HepG2 (cell line): ENCODE results near the gene C1orf116. TPM values are rescaled to one million over a fixed set of nuclear protein-coding genes. Genes with fewer than 3 reads are reported as not detected.

Experiments
- BRD4 ChIP-seq: sonication (generic); formaldehyde crosslinking; IDR thresholded peaks from 2 replicates; pipeline ENCODE4 v1.4.0; 2020; ENCODE audit warnings: missing genetic modification reagents
- CBX1 ChIP-seq: IDR thresholded peaks from one replicate; pipeline ENCODE4 v1.6.1; 2016; ENCODE audit warnings: antibody characterized with exemption, low read depth
- DBP ChIP-seq: sonication (generic); formaldehyde crosslinking; IDR thresholded peaks from 2 replicates; pipeline ENCODE4 v1.4.0; 2020; ENCODE audit warnings: missing genetic modification reagents; ENCODE audit errors: not compliant biosample characterization
- ELF1 ChIP-seq: sonication (generic); formaldehyde crosslinking; IDR thresholded peaks from 2 replicates; pipeline ENCODE4 v1.4.0; 2020; ENCODE audit warnings: missing genetic modification reagents
- FOXO1 ChIP-seq: sonication (generic); formaldehyde crosslinking; IDR thresholded peaks from 2 replicates; pipeline ENCODE4 v1.4.0; 2020; ENCODE audit warnings: missing genetic modification reagents
- HOXA9 ChIP-seq: sonication (generic); formaldehyde crosslinking; IDR thresholded peaks from 2 replicates; pipeline ENCODE4 v1.8.1; 2022; ENCODE audit warnings: missing genetic modification reagents, mild to moderate bottlenecking, moderate library complexity, borderline replicate concordance
- IKZF1 ChIP-seq: fragments of 450-650 bp; IDR thresholded peaks from 2 replicates; pipeline ENCODE4 v1.7.1; 2016
- KDM5A ChIP-seq: fragments of 200-600 bp; sonication (generic); IDR thresholded peaks from 2 replicates; pipeline ENCODE4 v1.7.0; 2018; ENCODE audit warnings: antibody characterized with exemption, mild to moderate bottlenecking, low read length, borderline replicate concordance
- KDM5B ChIP-seq: sonication (generic); formaldehyde crosslinking; IDR thresholded peaks from 2 replicates; pipeline ENCODE4 v1.4.0; 2020; ENCODE audit warnings: missing genetic modification reagents, mild to moderate bottlenecking, borderline replicate concordance
- PBX3 ChIP-seq: sonication (generic); formaldehyde crosslinking; IDR thresholded peaks from 2 replicates; pipeline ENCODE4 v1.8.1; 2023; ENCODE audit warnings: missing genetic modification reagents, inconsistent platforms, borderline replicate concordance
- PRMT3 ChIP-seq: sonication (generic); formaldehyde crosslinking; IDR thresholded peaks from 2 replicates; pipeline ENCODE4 v1.8.1; 2022; ENCODE audit warnings: low read depth, mild to moderate bottlenecking, moderate library complexity, missing genetic modification reagents, borderline replicate concordance
- RAD21 ChIP-seq: fragments of 450-650 bp; formaldehyde crosslinking; IDR thresholded peaks from 2 replicates; pipeline ENCODE4 v1.5.0; 2020; ENCODE audit warnings: mild to moderate bottlenecking
- TSC22D2 ChIP-seq: sonication (generic); formaldehyde crosslinking; IDR thresholded peaks from 2 replicates; pipeline ENCODE4 v1.5.1; 2020; ENCODE audit warnings: missing genetic modification reagents, mild to moderate bottlenecking, borderline replicate concordance
- ZFP36L2 ChIP-seq: sonication (generic); formaldehyde crosslinking; IDR thresholded peaks from 2 replicates; pipeline ENCODE4 v1.4.0; 2020; ENCODE audit warnings: missing genetic modification reagents
- ZNF337 ChIP-seq: sonication (generic); formaldehyde crosslinking; IDR thresholded peaks from 2 replicates; pipeline ENCODE4 v1.5.1; 2020; ENCODE audit warnings: missing genetic modification reagents, low read depth, mild to moderate bottlenecking, borderline replicate concordance
- ZNF616 ChIP-seq: sonication (generic); formaldehyde crosslinking; IDR thresholded peaks from 2 replicates; pipeline ENCODE4 v1.5.0; 2020; ENCODE audit warnings: low read depth, mild to moderate bottlenecking, missing genetic modification reagents
- ZNF652 ChIP-seq: IDR thresholded peaks from 2 replicates; pipeline ENCODE4 v1.6.1; 2016; ENCODE audit warnings: low read depth, borderline replicate concordance
- ZNF746 ChIP-seq: sonication (generic); formaldehyde crosslinking; IDR thresholded peaks from 2 replicates; pipeline ENCODE4 v1.8.0; 2022; ENCODE audit warnings: mild to moderate bottlenecking, missing genetic modification reagents
- ZNF780A ChIP-seq: sonication (generic); formaldehyde crosslinking; IDR thresholded peaks from 2 replicates; pipeline ENCODE4 v1.8.0; 2022; ENCODE audit warnings: mild to moderate bottlenecking, missing genetic modification reagents, moderate library complexity
- ZSCAN29 ChIP-seq: sonication (generic); formaldehyde crosslinking; conservative IDR thresholded peaks from 2 replicates; pipeline ENCODE4 v1.4.0; 2020; ENCODE audit warnings: mild to moderate bottlenecking, missing genetic modification reagents
- polyA plus RNA-seq, 8 experiments: library from polyadenylated mRNA; depleted of rRNA in 3 of 8; stranded (reverse) in 7 of 8; unstranded in 1 of 8; fragments of >200 nt; fragmentation: Illumina TruSeq in 4 of 8; extraction: Trizol in 4 of 8; gene quantifications; 2 replicates each; pipeline versions ENCODE4 v1.2.1 to v1.2.3, GENCODE V29; 2011 to 2016; ENCODE audit warnings: low read depth in 4 of 8, missing spikeins in 1 of 8, mixed read lengths in 1 of 8; ENCODE audit not compliant: insufficient read depth in 1 of 8
- total RNA-seq, 5 experiments: library from RNA; depleted of rRNA; stranded (reverse); fragments of >200 nt; fragmentation: Illumina TruSeq; extraction: Trizol; gene quantifications; 2 replicates each; pipeline ENCODE4 v1.2.3, GENCODE V29; 2016; ENCODE audit warnings: low read depth in 1 of 5
- TF ChIP-seq, protein P1 (sequence below): sonication (generic); formaldehyde crosslinking; IDR thresholded peaks from 2 replicates; pipeline ENCODE4 v1.8.0; 2022; ENCODE audit warnings: mild to moderate bottlenecking, missing genetic modification reagents; ENCODE audit not compliant: insufficient replicate concordance
- TF ChIP-seq, protein P2 (sequence below): sonication (generic); formaldehyde crosslinking; IDR thresholded peaks from 2 replicates; pipeline ENCODE4 v1.4.0; 2020; ENCODE audit warnings: mild to moderate bottlenecking, missing genetic modification reagents

Gene C1orf116
- total and polyA plus RNA-seq, 2 of the 13 experiments (the other 11 are each of a cell fraction or from before 2014, with no cell fraction given) = 0.51 to 0.95 TPM

- TF ChIP-seq KDM5B (no peak), ZNF337 (CRISPR knock-in tag) (no peak), IKZF1 (no peak), FOXO1 (CRISPR knock-in tag) (peak; percentile 18; the same call in 1 of the 2 replicates), DBP (CRISPR knock-in tag) (no peak), ZNF780A (CRISPR knock-in tag) (no peak), PRMT3 (CRISPR knock-in tag) (no peak), ZSCAN29 (CRISPR knock-in tag) (no peak), ELF1 (peak; percentile 57; the same call in 1 of the 2 replicates), PBX3 (no peak), RAD21 (CRISPR knock-in tag) (no peak), HOXA9 (CRISPR knock-in tag) (no peak), ZFP36L2 (CRISPR knock-in tag) (no peak), ZNF652 (no peak), ZNF616 (CRISPR knock-in tag) (no peak), ZNF746 (CRISPR knock-in tag) (no peak), TSC22D2 (CRISPR knock-in tag) (no peak), CBX1 (no peak), BRD4 (CRISPR knock-in tag) (peak; percentile 8; the same call in 1 of the 2 replicates), KDM5A (no peak)
- TF ChIP-seq, protein P1, sequence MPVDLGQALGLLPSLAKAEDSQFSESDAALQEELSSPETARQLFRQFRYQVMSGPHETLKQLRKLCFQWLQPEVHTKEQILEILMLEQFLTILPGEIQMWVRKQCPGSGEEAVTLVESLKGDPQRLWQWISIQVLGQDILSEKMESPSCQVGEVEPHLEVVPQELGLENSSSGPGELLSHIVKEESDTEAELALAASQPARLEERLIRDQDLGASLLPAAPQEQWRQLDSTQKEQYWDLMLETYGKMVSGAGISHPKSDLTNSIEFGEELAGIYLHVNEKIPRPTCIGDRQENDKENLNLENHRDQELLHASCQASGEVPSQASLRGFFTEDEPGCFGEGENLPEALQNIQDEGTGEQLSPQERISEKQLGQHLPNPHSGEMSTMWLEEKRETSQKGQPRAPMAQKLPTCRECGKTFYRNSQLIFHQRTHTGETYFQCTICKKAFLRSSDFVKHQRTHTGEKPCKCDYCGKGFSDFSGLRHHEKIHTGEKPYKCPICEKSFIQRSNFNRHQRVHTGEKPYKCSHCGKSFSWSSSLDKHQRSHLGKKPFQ = no peak
- TF ChIP-seq, protein P2, sequence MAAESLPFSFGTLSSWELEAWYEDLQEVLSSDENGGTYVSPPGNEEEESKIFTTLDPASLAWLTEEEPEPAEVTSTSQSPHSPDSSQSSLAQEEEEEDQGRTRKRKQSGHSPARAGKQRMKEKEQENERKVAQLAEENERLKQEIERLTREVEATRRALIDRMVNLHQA (CRISPR knock-in tag) = no peak
These were observed 23.2 kb downstream of the C1orf116 start (continued) for GRCh38 chr1:207009182-207009850.
